Measurements from ENCODE around the gene APOL2. TPM values are rescaled to one million over a fixed set of nuclear protein-coding genes. Genes with fewer than 3 reads are reported as not detected.
"Not testable (repeated sequence)": the region's sequence is repeated elsewhere in the genome, so short reads cannot be mapped to it uniquely, and the experiment has no call there.

The APOL2 gene
- total RNA-seq, 1 donor from 2014 or later, result 12.8 TPM

DNA sequence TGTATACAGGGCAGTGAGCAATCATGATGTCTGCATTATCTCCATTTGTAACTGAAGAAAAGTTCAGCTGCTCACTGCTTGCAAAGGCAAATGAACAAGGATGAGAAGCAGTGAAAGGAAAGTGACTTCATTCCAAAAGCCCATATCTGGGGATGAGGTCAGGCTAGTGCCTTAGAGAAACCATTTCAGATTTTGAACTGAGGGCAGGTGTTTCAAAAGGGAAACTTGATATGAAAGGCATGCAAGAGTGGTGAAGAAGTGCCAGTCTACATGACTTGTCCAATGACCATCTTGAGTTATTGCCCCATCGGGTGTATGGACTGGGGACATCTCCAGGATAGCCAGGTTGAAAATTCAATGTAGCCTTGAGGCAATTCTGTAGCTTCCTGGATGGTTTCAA, 30.4 kb downstream of the APOL2 start:
- Histone ChIP-seq H3K4me2 (no peak overlapping the region), H3K9me3 (ENCODE audit: low read depth) (no peaks in the 10 kb centered on the region), H3K27me3 (no peaks in the 10 kb centered on the region), H2AFZ (replicated peaks) (no peak overlapping the region), H4K20me1 (ENCODE audit: low read depth) (no peaks in the 10 kb centered on the region), H3K9ac (no peak overlapping the region), H3K4me3 (no peak overlapping the region), H3F3A (ENCODE audit: low read depth) (no peaks in the 10 kb centered on the region), H3K27ac (no peak overlapping the region), H3K36me3 (no peaks in the 10 kb centered on the region), H3K79me2 (ENCODE audit: low read depth) (no peaks in the 10 kb centered on the region), H3K4me1 (no peaks in the 10 kb centered on the region)
- DNase-seq (ENCODE audit: low spot score), result no peak
- peaks cover 18% of the 10 kb centered on the region for H3K9me3 Mint-ChIP-seq
- peaks cover 27% of the 10 kb centered on the region for H3K4me1 Mint-ChIP-seq
- TF ChIP-seq, protein P1, sequence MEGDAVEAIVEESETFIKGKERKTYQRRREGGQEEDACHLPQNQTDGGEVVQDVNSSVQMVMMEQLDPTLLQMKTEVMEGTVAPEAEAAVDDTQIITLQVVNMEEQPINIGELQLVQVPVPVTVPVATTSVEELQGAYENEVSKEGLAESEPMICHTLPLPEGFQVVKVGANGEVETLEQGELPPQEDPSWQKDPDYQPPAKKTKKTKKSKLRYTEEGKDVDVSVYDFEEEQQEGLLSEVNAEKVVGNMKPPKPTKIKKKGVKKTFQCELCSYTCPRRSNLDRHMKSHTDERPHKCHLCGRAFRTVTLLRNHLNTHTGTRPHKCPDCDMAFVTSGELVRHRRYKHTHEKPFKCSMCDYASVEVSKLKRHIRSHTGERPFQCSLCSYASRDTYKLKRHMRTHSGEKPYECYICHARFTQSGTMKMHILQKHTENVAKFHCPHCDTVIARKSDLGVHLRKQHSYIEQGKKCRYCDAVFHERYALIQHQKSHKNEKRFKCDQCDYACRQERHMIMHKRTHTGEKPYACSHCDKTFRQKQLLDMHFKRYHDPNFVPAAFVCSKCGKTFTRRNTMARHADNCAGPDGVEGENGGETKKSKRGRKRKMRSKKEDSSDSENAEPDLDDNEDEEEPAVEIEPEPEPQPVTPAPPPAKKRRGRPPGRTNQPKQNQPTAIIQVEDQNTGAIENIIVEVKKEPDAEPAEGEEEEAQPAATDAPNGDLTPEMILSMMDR (IDR thresholded peaks at IDR 0.05), result no peak
- no peak for TF ChIP-seq EZH2 (IDR thresholded peaks at IDR 0.05)
- no peak for TF ChIP-seq EZH2phosphoT487 (IDR thresholded peaks at IDR 0.05)
- H3K4me3 Mint-ChIP-seq, result no peak overlapping the region
- peaks cover 1% of the 10 kb centered on the region for H3K36me3 Mint-ChIP-seq
- peaks cover 10% of the 10 kb centered on the region for H3K27me3 Mint-ChIP-seq (ENCODE audit: insufficient read depth, low read depth)
- no peak overlapping the region for H3K27ac Mint-ChIP-seq

DNA sequence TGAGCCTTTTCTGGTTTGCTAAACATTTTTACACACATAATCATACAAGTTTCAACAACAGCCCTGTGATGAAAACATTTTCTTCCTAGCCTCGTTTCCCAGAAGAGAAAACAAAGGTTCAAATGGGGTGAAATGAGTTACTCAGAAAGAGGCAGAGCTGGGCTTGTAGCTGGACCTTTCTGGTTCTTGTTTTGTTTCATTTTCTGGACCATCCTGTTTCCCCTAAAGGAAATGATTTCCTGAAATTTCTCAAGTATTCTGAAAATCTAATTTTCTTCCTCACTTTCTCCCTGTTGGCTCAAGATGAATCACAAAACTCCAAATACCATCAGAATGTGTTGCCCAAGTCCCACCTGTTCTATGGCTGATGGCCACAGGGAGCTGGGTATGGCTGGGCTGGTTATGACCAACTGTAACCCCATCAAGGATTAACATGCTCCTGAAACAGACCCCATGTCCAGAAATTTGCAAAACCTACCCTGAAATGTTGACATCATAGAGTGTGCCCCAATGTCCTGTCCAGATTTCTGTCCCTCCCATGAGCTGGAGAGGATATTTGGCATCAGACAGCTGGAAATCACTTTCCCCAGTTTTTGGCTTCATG, 31.1 kb downstream of the APOL2 start:
- H3K4me3 Mint-ChIP-seq, result no peak overlapping the region
- peaks cover 18% of the 10 kb centered on the region for H3K9me3 Mint-ChIP-seq
- peaks cover 27% of the 10 kb centered on the region for H3K4me1 Mint-ChIP-seq

DNA sequence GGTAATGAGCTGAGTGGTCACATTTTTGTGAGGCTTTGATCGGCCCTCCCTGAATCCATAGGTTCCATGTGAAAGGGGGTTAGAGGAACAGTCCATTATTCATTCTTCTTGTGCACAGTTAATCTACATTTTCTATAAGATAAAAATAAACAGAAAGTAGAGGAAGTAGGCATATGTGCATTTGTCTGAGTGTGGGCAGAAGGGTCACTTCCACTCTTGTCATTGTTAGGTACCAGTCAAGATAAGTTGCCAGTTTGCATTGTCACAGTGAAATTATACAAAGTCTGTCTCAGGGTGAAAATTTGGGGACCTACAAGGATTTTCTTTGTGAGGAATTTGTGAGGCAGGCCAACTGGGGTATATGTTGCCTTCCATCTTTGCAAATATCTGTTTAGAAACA, 33.1 kb downstream of the APOL2 start:
- Histone ChIP-seq H3K27ac (no peak overlapping the region), H4K20me1 (ENCODE audit: low read depth) (no peaks in the 10 kb centered on the region), H3K79me2 (ENCODE audit: low read depth) (no peaks in the 10 kb centered on the region), H3K36me3 (no peaks in the 10 kb centered on the region), H3K4me1 (peaks cover 9% of the 10 kb centered on the region), H3K27me3 (no peaks in the 10 kb centered on the region), H3K4me3 (no peak overlapping the region), H3K4me2 (no peak overlapping the region), H3K9ac (no peak overlapping the region), H2AFZ (replicated peaks) (peak overlapping the region; percentile 47), H3K9me3 (ENCODE audit: low read depth) (no peaks in the 10 kb centered on the region), H3F3A (ENCODE audit: low read depth) (no peaks in the 10 kb centered on the region)
- H3K4me1 Mint-ChIP-seq, result peaks cover 39% of the 10 kb centered on the region
- TF ChIP-seq EZH2phosphoT487 (IDR thresholded peaks at IDR 0.05), result no peak
- TF ChIP-seq EZH2 (IDR thresholded peaks at IDR 0.05), result no peak
- TF ChIP-seq, protein P1 (IDR thresholded peaks at IDR 0.05), result no peak
- no peak for DNase-seq (ENCODE audit: low spot score)
- peaks cover 7% of the 10 kb centered on the region for H3K27me3 Mint-ChIP-seq (ENCODE audit: insufficient read depth, low read depth)
- peaks cover 1% of the 10 kb centered on the region for H3K36me3 Mint-ChIP-seq
- peaks cover 15% of the 10 kb centered on the region for H3K9me3 Mint-ChIP-seq
- no peak overlapping the region for H3K27ac Mint-ChIP-seq
- no peak overlapping the region for H3K4me3 Mint-ChIP-seq

More for the DNA sequence above, 31.1 kb downstream of the APOL2 start:
- Histone ChIP-seq H3K9me3 (ENCODE audit: low read depth) (no peaks in the 10 kb centered on the region), H3K27ac (no peak overlapping the region), H2AFZ (replicated peaks) (no peak overlapping the region), H3K27me3 (no peaks in the 10 kb centered on the region), H3K36me3 (no peaks in the 10 kb centered on the region), H3K9ac (no peak overlapping the region), H3K79me2 (ENCODE audit: low read depth) (no peaks in the 10 kb centered on the region), H3F3A (ENCODE audit: low read depth) (no peaks in the 10 kb centered on the region), H3K4me2 (no peak overlapping the region), H3K4me3 (no peak overlapping the region), H4K20me1 (ENCODE audit: low read depth) (no peaks in the 10 kb centered on the region), H3K4me1 (no peaks in the 10 kb centered on the region)
- no peak for DNase-seq (ENCODE audit: low spot score)
- peaks cover 6% of the 10 kb centered on the region for H3K27me3 Mint-ChIP-seq (ENCODE audit: insufficient read depth, low read depth)
- H3K36me3 Mint-ChIP-seq, result peaks cover 1% of the 10 kb centered on the region
- H3K27ac Mint-ChIP-seq, result no peak overlapping the region
- TF ChIP-seq EZH2phosphoT487 (IDR thresholded peaks at IDR 0.05) (no peak), EZH2 (IDR thresholded peaks at IDR 0.05) (no peak)
- TF ChIP-seq, protein P1 (IDR thresholded peaks at IDR 0.05), result no peak

DNA sequence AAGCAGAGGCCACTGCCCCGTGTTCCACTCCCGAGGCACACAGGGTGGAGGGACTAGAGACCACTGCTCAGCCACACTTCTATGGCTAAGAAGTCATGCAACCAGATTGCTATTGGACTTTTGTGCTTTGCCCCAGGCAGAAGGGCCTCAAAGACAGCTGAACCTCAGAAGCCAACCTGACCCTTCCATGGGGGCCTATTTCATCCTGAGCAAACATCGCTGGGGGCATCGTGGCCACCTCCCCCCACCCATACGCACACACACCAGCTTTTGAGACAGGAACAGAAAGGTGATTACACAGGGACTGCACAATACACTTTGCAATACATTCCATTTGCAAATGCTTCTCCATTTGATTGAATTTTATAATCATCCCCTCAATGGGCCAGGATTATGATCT, 33.8 kb downstream of the APOL2 start:
- not testable (repeated sequence) for H3K79me2 ChIP-seq (ENCODE audit: low read depth); H3F3A ChIP-seq (ENCODE audit: low read depth); H3K9me3 ChIP-seq (ENCODE audit: low read depth); DNase-seq (ENCODE audit: low spot score); H4K20me1 ChIP-seq (ENCODE audit: low read depth); H3K4me3 ChIP-seq; H3K4me2 ChIP-seq; H3K36me3 Mint-ChIP-seq; H3K36me3 ChIP-seq; H3K9ac ChIP-seq; H3K27ac Mint-ChIP-seq; H3K27me3 Mint-ChIP-seq (ENCODE audit: insufficient read depth, low read depth); H2AFZ ChIP-seq (replicated peaks); H3K27me3 ChIP-seq; H3K27ac ChIP-seq; H3K4me3 Mint-ChIP-seq
- H3K4me1 ChIP-seq, result peaks cover 12% of the 10 kb centered on the region
- Mint-ChIP-seq H3K9me3 (peaks cover 15% of the 10 kb centered on the region), H3K4me1 (peaks cover 39% of the 10 kb centered on the region)

Data from neural progenitor cell (in vitro differentiated cells).